SJCRH30 (cell line): Measurements from ENCODE around the gene CNTN4. TPM values are rescaled to one million over a fixed set of nuclear protein-coding genes. Genes with fewer than 3 reads are reported as not detected.
"Not testable (repeated sequence)": the region's sequence is repeated elsewhere in the genome, so short reads cannot be mapped to it uniquely, and the experiment has no call there.

ENCODE experiments used
- DNase-seq, 2 experiments: peaks; one replicate each; pipeline ENCODE4 v3.0.0-alpha.2; 2015 to 2020
- H3K27ac ChIP-seq: fragments of 250-450 bp; sonication (Bioruptor Pico); 2 replicates; pipeline ENCODE4 v1.5.1; 2020; ENCODE audit warnings: mild to moderate bottlenecking, moderate library complexity
- H3K27me3 ChIP-seq: fragments of 250-450 bp; sonication (Bioruptor Pico); 2 replicates; pipeline ENCODE4 v1.5.1; 2020; ENCODE audit warnings: mild to moderate bottlenecking, moderate library complexity
- H3K36me3 ChIP-seq: fragments of 250-450 bp; sonication (Bioruptor Pico); 2 replicates; pipeline ENCODE4 v1.5.1; 2020; ENCODE audit warnings: mild to moderate bottlenecking, moderate library complexity
- H3K4me1 ChIP-seq: fragments of 250-450 bp; sonication (Bioruptor Pico); 2 replicates; pipeline ENCODE4 v1.5.1; 2020; ENCODE audit warnings: mild to moderate bottlenecking, moderate library complexity
- H3K4me3 ChIP-seq: fragments of 250-450 bp; sonication (Bioruptor Pico); 2 replicates; pipeline ENCODE4 v1.5.1; 2020; ENCODE audit warnings: mild to moderate bottlenecking, moderate library complexity
- H3K9me3 ChIP-seq: fragments of 250-450 bp; sonication (Bioruptor Pico); replicated peaks from 2 replicates; pipeline ENCODE4 v1.5.1; 2020; ENCODE audit warnings: mild to moderate bottlenecking, moderate library complexity
- total RNA-seq: library from RNA; depleted of rRNA; stranded (reverse); fragments of >200 nt; shearing (Covaris generic); gene quantifications from 2 replicates; pipeline ENCODE4 v1.2.3, GENCODE V29; 2014

Gene CNTN4
- total RNA-seq, 1 experiment from 2014 or later = 7.6 TPM

DNA sequence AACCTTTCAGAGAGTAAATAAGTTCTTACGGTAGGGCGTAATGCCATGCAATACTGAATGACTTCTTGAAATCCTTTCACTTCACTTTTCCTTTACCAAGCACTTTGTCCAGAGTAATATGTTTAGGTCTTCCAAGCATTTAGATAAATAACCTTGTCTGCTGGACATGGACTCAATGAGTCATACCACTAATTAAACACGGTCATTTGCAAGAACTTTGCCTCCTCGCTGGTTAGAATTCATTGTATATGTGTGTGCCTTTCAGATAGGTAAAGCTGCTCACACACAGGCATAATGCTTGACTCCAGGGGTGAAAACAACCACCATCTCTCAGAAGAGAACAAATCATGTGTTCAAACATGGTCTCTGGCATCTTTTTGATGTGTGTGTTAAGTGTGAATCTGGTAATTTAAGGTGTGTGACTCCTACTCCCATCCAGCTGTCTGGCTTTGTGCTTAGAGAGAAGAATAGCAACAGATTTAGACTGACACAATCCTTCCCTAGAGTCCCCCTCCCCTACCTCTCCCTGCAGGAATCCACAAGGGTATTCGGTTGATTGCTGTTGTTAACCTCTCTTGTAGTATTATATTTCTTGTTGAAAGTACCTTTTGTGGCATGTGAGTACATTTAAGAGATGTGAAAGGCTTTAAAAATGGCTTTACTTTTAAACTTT, 419.0 kb downstream of the CNTN4 start:
- H3K27ac ChIP-seq = no peak overlapping the region
- no peaks in the 10 kb centered on the region for H3K4me1 ChIP-seq
- DNase-seq = no peak

DNA sequence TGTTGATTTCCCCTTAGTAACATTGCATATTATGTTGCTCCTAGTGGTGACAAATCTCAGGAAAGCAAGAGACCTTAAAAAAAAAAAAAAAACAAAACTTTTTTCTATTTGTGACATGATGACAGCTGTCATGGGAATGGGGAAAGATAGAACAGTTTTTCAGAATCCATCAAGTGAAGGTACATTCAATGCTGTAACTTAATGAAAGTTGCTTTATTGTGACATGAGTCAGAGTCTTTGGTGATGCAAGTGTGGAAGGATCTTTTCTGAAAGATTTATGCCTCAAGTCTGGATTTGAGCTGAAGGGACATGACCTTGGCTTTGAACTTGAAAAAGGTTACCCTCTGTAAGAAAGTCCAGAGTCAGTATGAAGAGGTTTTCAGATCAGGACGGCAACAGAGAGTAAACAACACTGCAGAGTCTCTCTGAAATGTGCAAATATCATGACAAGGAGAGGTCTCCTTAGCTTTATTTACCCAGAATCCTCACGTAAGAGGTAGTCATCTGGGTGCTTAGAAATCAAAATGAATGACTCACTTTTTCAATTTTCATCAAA, 424.7 kb downstream of the CNTN4 start:
- Histone ChIP-seq H3K4me3 (no peak overlapping the region), H3K9me3 (no peaks in the 10 kb centered on the region), H3K27me3 (no peaks in the 10 kb centered on the region), H3K36me3 (no peaks in the 10 kb centered on the region), H3K4me1 (no peaks in the 10 kb centered on the region), H3K27ac (no peak overlapping the region)
- no peak for DNase-seq

More for the DNA sequence above, 419.0 kb downstream of the CNTN4 start:
- H3K9me3 ChIP-seq = no peaks in the 10 kb centered on the region
- no peaks in the 10 kb centered on the region for H3K36me3 ChIP-seq
- no peak overlapping the region for H3K4me3 ChIP-seq
- H3K27me3 ChIP-seq = no peaks in the 10 kb centered on the region

DNA sequence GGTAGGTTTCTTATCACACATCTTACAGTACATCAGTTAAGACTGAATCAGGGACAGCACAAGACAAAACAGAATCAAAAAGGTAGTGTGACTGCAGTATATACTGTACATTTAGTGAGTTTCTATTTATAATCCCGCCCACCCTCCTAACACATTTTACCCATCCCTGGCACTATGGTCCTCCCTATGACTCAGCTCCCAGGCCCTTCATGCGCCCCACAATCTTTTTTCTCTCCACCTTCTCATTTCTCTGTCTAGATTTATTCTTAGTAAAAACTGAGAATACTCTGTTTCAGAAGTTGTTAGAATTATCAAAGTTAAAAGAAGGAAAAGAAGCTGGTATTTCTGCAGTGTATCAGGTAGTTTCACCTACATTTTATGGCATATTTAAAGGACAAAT, 427.3 kb downstream of the CNTN4 start:
- Histone ChIP-seq H3K36me3 (no peaks in the 10 kb centered on the region), H3K9me3 (no peaks in the 10 kb centered on the region), H3K27me3 (no peaks in the 10 kb centered on the region), H3K4me3 (no peak overlapping the region), H3K4me1 (no peaks in the 10 kb centered on the region), H3K27ac (no peak overlapping the region)
- no peak for DNase-seq

DNA sequence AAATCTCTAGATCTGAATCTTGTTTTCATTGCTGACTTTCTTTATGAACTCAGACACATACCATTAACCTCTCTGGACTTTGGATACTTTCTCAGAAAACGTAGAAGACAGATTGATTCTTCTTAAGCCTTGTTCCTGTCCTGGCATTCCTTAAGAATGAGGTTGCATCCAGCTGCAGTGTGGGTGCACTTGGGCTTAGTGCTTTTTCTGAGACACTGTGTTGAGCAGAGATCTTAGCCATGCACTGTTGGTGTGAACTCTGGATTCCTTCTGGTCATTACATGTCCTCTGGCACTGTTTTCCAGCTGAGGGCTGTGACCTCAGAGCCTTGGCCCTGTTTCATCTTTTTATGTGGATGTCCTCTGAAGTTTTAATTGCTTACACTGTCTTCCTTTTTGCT, 428.3 kb downstream of the CNTN4 start:
- no peaks in the 10 kb centered on the region for H3K27me3 ChIP-seq
- no peaks in the 10 kb centered on the region for H3K36me3 ChIP-seq
- no peak overlapping the region for H3K4me3 ChIP-seq
- no peak for DNase-seq
- H3K9me3 ChIP-seq = no peaks in the 10 kb centered on the region
- no peaks in the 10 kb centered on the region for H3K4me1 ChIP-seq
- H3K27ac ChIP-seq = no peak overlapping the region

DNA sequence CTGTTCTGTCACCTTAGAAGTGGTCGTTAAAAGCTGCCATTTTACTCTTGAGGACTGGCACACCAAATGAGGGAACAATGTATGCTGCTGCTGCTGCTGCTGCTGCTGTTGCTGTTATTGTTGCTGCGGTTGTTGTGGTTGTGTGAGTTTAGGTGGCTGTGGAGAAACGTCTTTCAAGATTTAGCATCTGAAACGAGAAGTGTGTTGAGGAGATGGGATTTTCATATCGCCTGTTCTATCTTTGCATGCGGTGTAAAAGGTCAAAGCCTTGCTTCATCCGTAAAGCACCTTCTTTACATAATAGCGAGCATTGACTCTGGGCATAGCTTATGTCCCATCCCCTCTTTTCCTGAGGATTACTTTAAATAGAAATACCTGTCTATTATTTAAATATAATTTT, 428.7 kb downstream of the CNTN4 start:
- not testable (repeated sequence) for H3K27me3 ChIP-seq, H3K4me3 ChIP-seq, H3K27ac ChIP-seq, H3K9me3 ChIP-seq, H3K36me3 ChIP-seq, DNase-seq, H3K4me1 ChIP-seq

DNA sequence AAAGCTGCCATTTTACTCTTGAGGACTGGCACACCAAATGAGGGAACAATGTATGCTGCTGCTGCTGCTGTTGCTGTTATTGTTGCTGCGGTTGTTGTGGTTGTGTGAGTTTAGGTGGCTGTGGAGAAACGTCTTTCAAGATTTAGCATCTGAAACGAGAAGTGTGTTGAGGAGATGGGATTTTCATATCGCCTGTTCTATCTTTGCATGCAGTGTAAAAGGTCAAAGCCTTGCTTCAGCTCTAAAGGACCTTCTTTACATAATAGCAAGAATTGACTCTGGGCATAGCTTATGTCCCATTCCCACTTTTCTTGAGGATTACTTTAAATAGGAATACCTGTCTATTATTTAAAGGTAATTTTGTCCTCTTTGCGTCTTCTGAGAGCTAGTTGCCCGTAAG, 436.1 kb downstream of the CNTN4 start:
- not testable (repeated sequence) for H3K36me3 ChIP-seq, DNase-seq, H3K9me3 ChIP-seq, H3K4me3 ChIP-seq, H3K4me1 ChIP-seq, H3K27me3 ChIP-seq, H3K27ac ChIP-seq

DNA sequence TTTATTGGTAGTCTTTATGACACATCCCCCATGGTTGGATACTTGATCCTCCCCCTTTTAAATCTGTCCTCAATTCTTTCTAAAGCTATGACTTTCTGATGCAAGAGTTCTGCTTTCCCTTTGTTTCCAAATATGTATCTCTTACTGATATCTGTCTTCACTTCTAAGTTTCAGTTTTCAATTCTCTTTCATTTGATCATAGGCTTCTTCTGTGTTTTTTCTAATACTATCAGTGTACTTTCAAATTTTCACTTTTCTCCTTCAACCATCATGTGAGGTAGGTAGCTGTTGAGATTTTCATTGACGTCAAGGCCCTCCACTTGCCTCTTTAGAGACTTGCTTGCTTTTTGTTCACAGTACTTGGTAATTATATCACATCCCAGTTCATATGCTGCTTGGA, 436.5 kb downstream of the CNTN4 start:
- H3K4me3 ChIP-seq = no peak overlapping the region
- H3K27me3 ChIP-seq = no peaks in the 10 kb centered on the region
- no peaks in the 10 kb centered on the region for H3K4me1 ChIP-seq
- H3K9me3 ChIP-seq = no peaks in the 10 kb centered on the region
- DNase-seq = no peak
- H3K27ac ChIP-seq = no peak overlapping the region
- no peaks in the 10 kb centered on the region for H3K36me3 ChIP-seq

DNA sequence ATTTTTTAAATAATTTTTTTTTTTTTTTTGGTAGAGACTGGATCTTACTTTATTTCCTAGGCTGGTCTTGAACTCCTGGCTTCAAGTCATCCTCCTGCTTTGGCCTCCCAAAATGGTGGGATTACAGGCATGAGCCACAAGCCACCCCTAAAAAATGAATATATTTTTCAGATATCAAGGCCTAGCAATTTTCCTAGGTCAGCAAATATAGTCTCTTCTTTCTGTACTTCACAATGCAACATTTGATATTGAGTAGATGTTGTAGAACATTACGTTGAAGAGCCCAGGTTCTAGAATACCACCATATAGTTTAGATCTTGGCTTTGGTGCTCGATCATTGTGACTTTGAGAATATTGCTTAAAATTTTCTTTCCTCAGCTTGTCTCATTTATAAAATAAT, 437.9 kb downstream of the CNTN4 start:
- no peak for DNase-seq
- H3K4me3 ChIP-seq = no peak overlapping the region
- no peak overlapping the region for H3K27ac ChIP-seq
- H3K4me1 ChIP-seq = no peaks in the 10 kb centered on the region
- no peaks in the 10 kb centered on the region for H3K36me3 ChIP-seq
- H3K27me3 ChIP-seq = no peaks in the 10 kb centered on the region
- no peaks in the 10 kb centered on the region for H3K9me3 ChIP-seq

DNA sequence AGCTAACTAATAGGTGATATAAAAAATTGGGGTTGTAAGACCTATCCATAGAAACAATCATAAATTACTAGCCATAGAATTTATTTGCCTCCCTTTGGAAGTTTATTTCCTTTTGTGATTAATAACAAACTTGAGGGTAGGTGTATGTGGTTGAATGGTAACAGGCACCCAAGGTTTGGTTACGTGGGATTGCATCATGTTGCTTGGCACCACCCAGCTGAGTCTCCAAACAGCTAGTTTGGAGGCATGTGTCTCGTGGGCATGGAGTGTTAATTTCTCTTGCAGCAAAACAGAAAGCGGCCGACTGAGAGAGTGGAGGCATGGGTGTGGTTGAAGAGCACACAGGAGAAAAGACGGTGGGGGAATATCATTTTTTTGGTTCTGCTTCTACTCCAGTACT, 441.4 kb downstream of the CNTN4 start:
- Histone ChIP-seq H3K27me3 (no peaks in the 10 kb centered on the region), H3K9me3 (no peaks in the 10 kb centered on the region), H3K27ac (no peak overlapping the region), H3K4me1 (no peaks in the 10 kb centered on the region), H3K36me3 (no peaks in the 10 kb centered on the region), H3K4me3 (no peak overlapping the region)
- DNase-seq = no peak

DNA sequence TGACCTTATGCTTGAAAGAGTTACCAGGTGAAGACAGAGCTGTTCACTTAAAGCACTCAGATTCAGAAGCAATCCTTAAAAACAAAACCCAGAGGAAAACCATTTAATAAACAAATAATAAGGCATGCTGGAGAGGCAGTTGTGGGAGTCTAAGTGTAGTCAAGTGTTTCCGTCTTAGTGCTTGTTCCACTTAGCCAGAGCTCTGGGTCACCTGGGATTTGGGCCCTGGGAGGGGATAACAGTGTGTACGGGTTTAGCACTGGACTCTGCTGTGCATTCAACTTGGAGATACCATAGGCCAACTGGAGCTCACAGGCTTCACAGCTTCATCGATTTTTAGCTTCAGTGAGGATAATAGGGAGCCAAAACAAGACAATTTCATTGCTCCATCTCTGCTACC, 444.6 kb downstream of the CNTN4 start:
- H3K4me1 ChIP-seq = no peaks in the 10 kb centered on the region
- H3K4me3 ChIP-seq = no peak overlapping the region
- H3K27ac ChIP-seq = no peak overlapping the region
- H3K27me3 ChIP-seq = no peaks in the 10 kb centered on the region
- DNase-seq = no peak
- H3K9me3 ChIP-seq = no peaks in the 10 kb centered on the region
- H3K36me3 ChIP-seq = no peaks in the 10 kb centered on the region

DNA sequence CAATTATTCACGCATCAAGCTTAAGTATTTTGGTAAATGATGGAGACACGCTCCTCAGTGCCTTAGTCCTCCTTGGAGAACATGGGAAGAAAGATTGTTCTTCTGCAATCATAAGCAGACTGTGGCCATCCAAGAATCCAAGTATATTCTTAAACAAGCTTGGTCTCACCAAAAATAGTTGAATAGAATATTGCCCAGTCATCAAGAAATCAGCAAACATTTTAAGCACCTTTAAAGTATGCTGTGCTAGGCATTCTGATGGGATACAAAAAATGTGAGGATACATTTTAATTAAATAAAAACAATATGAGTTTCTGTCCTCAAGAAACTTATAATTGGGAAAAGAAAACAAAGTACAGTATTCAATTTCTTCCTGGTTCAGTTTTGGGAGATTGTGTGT, 445.5 kb downstream of the CNTN4 start:
- Histone ChIP-seq H3K36me3 (no peaks in the 10 kb centered on the region), H3K27me3 (no peaks in the 10 kb centered on the region), H3K27ac (no peak overlapping the region), H3K9me3 (no peaks in the 10 kb centered on the region), H3K4me1 (no peaks in the 10 kb centered on the region), H3K4me3 (no peak overlapping the region)
- DNase-seq = no peak

DNA sequence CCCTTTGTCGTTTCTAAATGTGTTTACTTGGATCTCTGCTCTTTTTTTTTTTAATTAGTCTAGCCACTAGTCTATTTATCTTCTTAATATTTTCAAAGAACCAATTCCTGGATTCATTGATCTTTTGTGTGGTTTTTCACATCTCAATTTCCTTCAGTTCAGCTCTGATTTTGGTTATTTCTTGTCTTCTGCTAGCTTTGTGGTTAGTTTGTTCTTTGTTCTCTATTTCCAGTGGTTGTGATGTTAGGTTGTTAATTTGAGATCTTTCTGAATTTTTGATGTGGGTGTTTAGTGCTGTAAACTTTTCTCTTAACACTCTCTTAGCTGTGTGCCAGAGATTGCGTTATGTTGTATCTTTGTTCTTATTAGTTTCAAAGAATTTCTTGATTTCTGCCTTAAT, 446.1 kb downstream of the CNTN4 start:
- Histone ChIP-seq H3K27me3 (no peaks in the 10 kb centered on the region), H3K4me3 (no peak overlapping the region), H3K9me3 (no peaks in the 10 kb centered on the region), H3K4me1 (no peaks in the 10 kb centered on the region), H3K27ac (no peak overlapping the region), H3K36me3 (no peaks in the 10 kb centered on the region)
- no peak for DNase-seq

DNA sequence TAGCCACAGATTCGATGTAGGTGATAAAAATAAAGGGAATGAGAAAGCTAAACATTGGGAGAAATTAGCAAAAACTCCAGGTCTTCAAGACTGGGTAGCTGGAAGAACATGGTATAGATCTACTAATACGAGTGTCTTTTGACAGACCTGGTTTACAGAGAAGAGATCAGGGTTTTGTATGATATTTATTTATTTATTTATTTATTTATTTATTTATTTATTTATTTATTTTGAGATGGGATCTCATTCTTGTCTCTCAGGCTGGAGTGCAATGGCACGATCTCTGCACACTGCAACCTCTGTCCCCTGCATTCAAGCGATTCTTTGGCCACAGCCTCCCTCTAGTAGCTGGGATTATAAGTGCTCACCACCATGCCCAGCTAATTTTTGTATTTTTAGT, 448.4 kb downstream of the CNTN4 start:
- no peak for DNase-seq
- Histone ChIP-seq H3K9me3 (no peaks in the 10 kb centered on the region), H3K27me3 (no peaks in the 10 kb centered on the region), H3K36me3 (no peaks in the 10 kb centered on the region), H3K4me1 (no peaks in the 10 kb centered on the region), H3K4me3 (no peak overlapping the region), H3K27ac (no peak overlapping the region)

DNA sequence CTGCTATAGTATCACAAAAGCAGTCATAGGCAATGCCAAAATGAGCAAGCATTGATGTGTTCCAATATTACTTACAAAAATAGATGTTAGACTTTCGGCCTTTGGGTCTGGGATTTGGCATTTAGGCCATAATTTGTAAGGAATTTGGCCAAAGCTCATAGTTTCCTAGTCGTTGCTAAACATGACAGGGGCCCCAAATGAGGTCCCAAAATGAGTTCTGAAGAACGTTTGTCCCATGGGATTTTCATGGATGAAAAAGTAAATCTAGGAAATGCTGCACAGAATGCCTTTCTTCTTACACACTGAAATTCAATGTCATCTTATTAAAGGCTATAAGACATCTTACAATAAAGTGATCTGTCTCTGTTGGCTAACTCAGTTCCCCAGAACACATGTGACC, 456.0 kb downstream of the CNTN4 start:
- no peaks in the 10 kb centered on the region for H3K4me1 ChIP-seq

DNA sequence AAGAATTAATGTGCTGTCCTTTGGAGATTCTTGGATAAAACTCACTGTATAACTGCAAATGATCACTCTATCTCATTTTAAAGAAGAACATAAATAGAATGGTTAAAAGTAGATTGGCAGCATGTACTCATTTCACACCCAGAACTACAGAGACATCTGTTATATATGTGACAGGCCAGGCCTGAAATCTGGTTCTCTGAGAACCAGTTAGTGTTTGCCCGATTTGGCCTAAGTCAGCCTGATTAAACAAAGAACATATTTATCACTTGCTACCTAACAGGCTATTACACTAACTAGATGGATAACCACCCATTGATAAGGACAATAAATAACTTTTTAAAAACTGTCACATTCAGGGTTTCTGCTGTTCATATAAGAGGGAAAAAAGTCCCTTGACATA, 460.1 kb downstream of the CNTN4 start:
- Histone ChIP-seq H3K36me3 (no peaks in the 10 kb centered on the region), H3K27ac (no peak overlapping the region), H3K27me3 (no peaks in the 10 kb centered on the region), H3K4me1 (no peaks in the 10 kb centered on the region), H3K4me3 (no peak overlapping the region), H3K9me3 (no peaks in the 10 kb centered on the region)
- DNase-seq = no peak

More for the DNA sequence above, 456.0 kb downstream of the CNTN4 start:
- no peaks in the 10 kb centered on the region for H3K36me3 ChIP-seq
- H3K27ac ChIP-seq = no peak overlapping the region
- H3K4me3 ChIP-seq = no peak overlapping the region
- no peak for DNase-seq
- H3K27me3 ChIP-seq = no peaks in the 10 kb centered on the region
- H3K9me3 ChIP-seq = no peaks in the 10 kb centered on the region

DNA sequence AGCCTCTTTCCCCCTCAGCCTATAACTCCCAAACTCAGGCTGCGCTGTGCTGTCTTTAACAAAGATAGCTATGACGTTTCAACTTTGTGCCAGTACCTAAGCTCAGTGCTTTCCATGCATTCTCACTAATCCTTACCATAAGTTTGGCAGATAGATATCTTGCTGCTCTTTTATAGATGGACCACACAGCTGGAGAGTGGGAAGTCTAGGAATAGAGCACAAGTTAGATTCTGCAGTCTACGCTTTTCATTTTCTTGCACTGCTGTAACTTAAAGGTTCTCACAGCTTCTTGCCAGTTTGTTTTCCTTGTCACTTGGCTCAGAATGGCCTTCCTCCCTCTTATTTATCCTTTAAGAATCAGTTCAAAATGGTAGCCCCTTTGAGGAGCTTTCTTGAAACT, 468.8 kb downstream of the CNTN4 start:
- no peaks in the 10 kb centered on the region for H3K9me3 ChIP-seq
- no peak for DNase-seq
- no peak overlapping the region for H3K27ac ChIP-seq
- no peaks in the 10 kb centered on the region for H3K27me3 ChIP-seq
- no peaks in the 10 kb centered on the region for H3K4me1 ChIP-seq
- H3K4me3 ChIP-seq = no peak overlapping the region
- no peaks in the 10 kb centered on the region for H3K36me3 ChIP-seq
